ENCODE results near the gene FXYD6.

DNA sequence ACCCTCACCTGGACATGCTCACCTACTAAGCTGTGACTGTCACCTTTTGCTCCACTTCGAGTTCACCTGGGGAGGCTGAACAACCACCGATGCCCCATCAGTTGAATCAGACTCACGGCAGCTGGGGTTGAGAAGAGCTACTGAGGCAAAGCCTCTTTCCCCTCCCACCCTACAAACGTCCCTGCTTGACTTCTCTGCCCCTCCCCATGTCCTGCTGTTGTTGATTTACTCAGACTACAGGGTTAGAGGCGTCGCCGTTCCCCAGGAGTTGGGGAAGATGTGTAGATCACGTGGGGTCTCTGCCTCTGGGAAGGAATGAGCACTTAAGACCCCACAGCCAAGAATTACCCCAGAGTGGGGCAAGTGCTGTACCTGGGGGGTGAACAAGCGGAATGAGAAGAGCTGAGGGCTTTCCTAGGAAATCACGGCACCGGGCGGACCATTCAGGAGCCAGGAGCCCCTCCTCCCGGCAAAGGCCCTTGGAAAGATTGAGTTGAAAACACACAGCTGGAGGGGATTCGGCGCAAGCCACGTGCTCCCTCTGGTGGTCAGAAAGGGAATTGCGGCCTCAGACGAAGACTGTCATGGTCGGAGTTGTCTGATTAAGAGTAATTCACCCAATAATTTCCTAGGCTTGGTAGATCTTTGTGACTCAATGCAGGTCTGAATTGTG lies 59.0 kb downstream of the FXYD6 start:
- TF ChIP-seq, protein P1, sequence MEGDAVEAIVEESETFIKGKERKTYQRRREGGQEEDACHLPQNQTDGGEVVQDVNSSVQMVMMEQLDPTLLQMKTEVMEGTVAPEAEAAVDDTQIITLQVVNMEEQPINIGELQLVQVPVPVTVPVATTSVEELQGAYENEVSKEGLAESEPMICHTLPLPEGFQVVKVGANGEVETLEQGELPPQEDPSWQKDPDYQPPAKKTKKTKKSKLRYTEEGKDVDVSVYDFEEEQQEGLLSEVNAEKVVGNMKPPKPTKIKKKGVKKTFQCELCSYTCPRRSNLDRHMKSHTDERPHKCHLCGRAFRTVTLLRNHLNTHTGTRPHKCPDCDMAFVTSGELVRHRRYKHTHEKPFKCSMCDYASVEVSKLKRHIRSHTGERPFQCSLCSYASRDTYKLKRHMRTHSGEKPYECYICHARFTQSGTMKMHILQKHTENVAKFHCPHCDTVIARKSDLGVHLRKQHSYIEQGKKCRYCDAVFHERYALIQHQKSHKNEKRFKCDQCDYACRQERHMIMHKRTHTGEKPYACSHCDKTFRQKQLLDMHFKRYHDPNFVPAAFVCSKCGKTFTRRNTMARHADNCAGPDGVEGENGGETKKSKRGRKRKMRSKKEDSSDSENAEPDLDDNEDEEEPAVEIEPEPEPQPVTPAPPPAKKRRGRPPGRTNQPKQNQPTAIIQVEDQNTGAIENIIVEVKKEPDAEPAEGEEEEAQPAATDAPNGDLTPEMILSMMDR (IDR thresholded peaks at IDR 0.05; ENCODE audit: low read depth, low read length, missing input control), result peak; percentile 100
- TF ChIP-seq, protein P2, sequence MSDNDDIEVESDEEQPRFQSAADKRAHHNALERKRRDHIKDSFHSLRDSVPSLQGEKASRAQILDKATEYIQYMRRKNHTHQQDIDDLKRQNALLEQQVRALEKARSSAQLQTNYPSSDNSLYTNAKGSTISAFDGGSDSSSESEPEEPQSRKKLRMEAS (IDR thresholded peaks at IDR 0.05), result no peak
- TF ChIP-seq GABPA (IDR thresholded peaks at IDR 0.05 in 1 of 2, conservative IDR thresholded peaks at IDR 0.05 in 1 of 2) (no peak), RXRA (IDR thresholded peaks at IDR 0.05) (no peak)
